Activated naive CD4-positive, alpha-beta T cell treated with anti-CD3 and anti-CD28 coated beads, Interleukin-2, amount 50 U/mL, for 24 hours (primary cell): Measurements from ENCODE around the gene ERRFI1.
"Not testable (repeated sequence)": the region's sequence is repeated elsewhere in the genome, so short reads cannot be mapped to it uniquely, and the experiment has no call there.

Experiments used
- H3K27ac Mint-ChIP-seq: one replicate; pipeline ENCODE4 v1.8.0; 2021; ENCODE audit warnings: mild to moderate bottlenecking, mixed read lengths
- H3K27me3 Mint-ChIP-seq: one replicate; pipeline ENCODE4 v1.8.0; 2021; ENCODE audit warnings: mixed read lengths
- H3K36me3 Mint-ChIP-seq: one replicate; pipeline ENCODE4 v1.8.0; 2021; ENCODE audit warnings: mixed read lengths
- H3K4me1 Mint-ChIP-seq: one replicate; pipeline ENCODE4 v1.8.0; 2021; ENCODE audit warnings: mixed read lengths
- H3K4me3 Mint-ChIP-seq: one replicate; pipeline ENCODE4 v1.8.0; 2021; ENCODE audit warnings: mild to moderate bottlenecking, mixed read lengths
- H3K9me3 Mint-ChIP-seq: one replicate; pipeline ENCODE4 v1.8.0; 2021; ENCODE audit warnings: mixed read lengths

ERRFI1 gene

GRCh38 chr1:8051650-8052049 is 25.5 kb upstream of the ERRFI1 start:
- Mint-ChIP-seq H3K4me1 (peaks cover 6% of the 10 kb centered on the region), H3K4me3 (no peak overlapping the region), H3K27ac (peak overlapping the region; percentile 1), H3K36me3 (no peaks in the 10 kb centered on the region), H3K27me3 (no peaks in the 10 kb centered on the region), H3K9me3 (no peaks in the 10 kb centered on the region)

- not testable (repeated sequence) for H3K27me3 Mint-ChIP-seq, H3K4me1 Mint-ChIP-seq, H3K36me3 Mint-ChIP-seq, H3K9me3 Mint-ChIP-seq, H3K4me3 Mint-ChIP-seq, H3K27ac Mint-ChIP-seq
Measured at GRCh38 chr1:8049229-8049628, 23.1 kb upstream of the ERRFI1 start.

GRCh38 chr1:8047686-8048445 is 21.8 kb upstream of the ERRFI1 start:
- no peaks in the 10 kb centered on the region for H3K9me3 Mint-ChIP-seq
- H3K4me1 Mint-ChIP-seq: peaks cover 10% of the 10 kb centered on the region
- no peak overlapping the region for H3K4me3 Mint-ChIP-seq
- peak overlapping the region; percentile 41 for H3K27ac Mint-ChIP-seq
- H3K27me3 Mint-ChIP-seq: no peaks in the 10 kb centered on the region
- no peaks in the 10 kb centered on the region for H3K36me3 Mint-ChIP-seq

- peaks cover 10% of the 10 kb centered on the region for H3K4me1 Mint-ChIP-seq
- no peak overlapping the region for H3K4me3 Mint-ChIP-seq
- peaks cover 2% of the 10 kb centered on the region for H3K36me3 Mint-ChIP-seq
- no peaks in the 10 kb centered on the region for H3K9me3 Mint-ChIP-seq
- no peaks in the 10 kb centered on the region for H3K27me3 Mint-ChIP-seq
- H3K27ac Mint-ChIP-seq: no peak overlapping the region
Measured at GRCh38 chr1:8047112-8047511, 21.0 kb upstream of the ERRFI1 start.

- Mint-ChIP-seq H3K4me3 (no peak overlapping the region), H3K36me3 (peaks cover 3% of the 10 kb centered on the region), H3K9me3 (no peaks in the 10 kb centered on the region), H3K27me3 (no peaks in the 10 kb centered on the region), H3K27ac (no peak overlapping the region), H3K4me1 (peaks cover 10% of the 10 kb centered on the region)
Measured at GRCh38 chr1:8046391-8046790, 20.3 kb upstream of the ERRFI1 start.

GRCh38 chr1:8043621-8044020 is 17.5 kb upstream of the ERRFI1 start:
- no peaks in the 10 kb centered on the region for H3K27me3 Mint-ChIP-seq
- H3K36me3 Mint-ChIP-seq: peaks cover 3% of the 10 kb centered on the region
- peaks cover 5% of the 10 kb centered on the region for H3K9me3 Mint-ChIP-seq
- peaks cover 10% of the 10 kb centered on the region for H3K4me1 Mint-ChIP-seq
- no peak overlapping the region for H3K27ac Mint-ChIP-seq
- no peak overlapping the region for H3K4me3 Mint-ChIP-seq

- peaks cover 3% of the 10 kb centered on the region for H3K36me3 Mint-ChIP-seq
- no peak overlapping the region for H3K27ac Mint-ChIP-seq
- H3K27me3 Mint-ChIP-seq: no peaks in the 10 kb centered on the region
- peaks cover 4% of the 10 kb centered on the region for H3K4me1 Mint-ChIP-seq
- H3K9me3 Mint-ChIP-seq: peaks cover 5% of the 10 kb centered on the region
- no peak overlapping the region for H3K4me3 Mint-ChIP-seq
Measured at GRCh38 chr1:8042134-8042533, 16.0 kb upstream of the ERRFI1 start.

- no peaks in the 10 kb centered on the region for H3K27me3 Mint-ChIP-seq
- no peak overlapping the region for H3K27ac Mint-ChIP-seq
- H3K36me3 Mint-ChIP-seq: peaks cover 3% of the 10 kb centered on the region
- H3K4me3 Mint-ChIP-seq: no peak overlapping the region
- no peaks in the 10 kb centered on the region for H3K4me1 Mint-ChIP-seq
- peaks cover 5% of the 10 kb centered on the region for H3K9me3 Mint-ChIP-seq
Measured at GRCh38 chr1:8040586-8040985, 14.5 kb upstream of the ERRFI1 start.

- no peaks in the 10 kb centered on the region for H3K27me3 Mint-ChIP-seq
- H3K9me3 Mint-ChIP-seq: peaks cover 5% of the 10 kb centered on the region
- H3K36me3 Mint-ChIP-seq: peaks cover 3% of the 10 kb centered on the region
- no peak overlapping the region for H3K27ac Mint-ChIP-seq
- H3K4me3 Mint-ChIP-seq: no peak overlapping the region
- no peaks in the 10 kb centered on the region for H3K4me1 Mint-ChIP-seq
Measured at GRCh38 chr1:8039071-8039470, 13.0 kb upstream of the ERRFI1 start.

GRCh38 chr1:8035289-8035688 is 9.2 kb upstream of the ERRFI1 start:
- H3K9me3 Mint-ChIP-seq: no peaks in the 10 kb centered on the region
- no peak overlapping the region for H3K4me3 Mint-ChIP-seq
- no peaks in the 10 kb centered on the region for H3K4me1 Mint-ChIP-seq
- H3K27me3 Mint-ChIP-seq: no peaks in the 10 kb centered on the region
- H3K27ac Mint-ChIP-seq: peak overlapping the region; percentile 65
- no peaks in the 10 kb centered on the region for H3K36me3 Mint-ChIP-seq

GRCh38 chr1:8033322-8033721 is 7.2 kb upstream of the ERRFI1 start:
- Mint-ChIP-seq H3K4me1 (no peaks in the 10 kb centered on the region), H3K36me3 (no peaks in the 10 kb centered on the region), H3K4me3 (no peak overlapping the region), H3K27me3 (no peaks in the 10 kb centered on the region), H3K9me3 (no peaks in the 10 kb centered on the region), H3K27ac (no peak overlapping the region)

- no peaks in the 10 kb centered on the region for H3K4me1 Mint-ChIP-seq
- no peaks in the 10 kb centered on the region for H3K36me3 Mint-ChIP-seq
- no peak overlapping the region for H3K4me3 Mint-ChIP-seq
- no peak overlapping the region for H3K27ac Mint-ChIP-seq
- H3K9me3 Mint-ChIP-seq: no peaks in the 10 kb centered on the region
- H3K27me3 Mint-ChIP-seq: no peaks in the 10 kb centered on the region
Measured at GRCh38 chr1:8032366-8032910, 6.3 kb upstream of the ERRFI1 start.

- H3K9me3 Mint-ChIP-seq: no peaks in the 10 kb centered on the region
- peaks cover 5% of the 10 kb centered on the region for H3K4me1 Mint-ChIP-seq
- no peaks in the 10 kb centered on the region for H3K36me3 Mint-ChIP-seq
- H3K27me3 Mint-ChIP-seq: no peaks in the 10 kb centered on the region
- H3K4me3 Mint-ChIP-seq: no peak overlapping the region
- H3K27ac Mint-ChIP-seq: no peak overlapping the region
Measured at GRCh38 chr1:8031176-8031785, 5.2 kb upstream of the ERRFI1 start.

GRCh38 chr1:8028571-8028910 is 2.4 kb upstream of the ERRFI1 start:
- H3K4me1 Mint-ChIP-seq: peaks cover 11% of the 10 kb centered on the region
- H3K4me3 Mint-ChIP-seq: no peak overlapping the region
- H3K36me3 Mint-ChIP-seq: no peaks in the 10 kb centered on the region
- no peak overlapping the region for H3K27ac Mint-ChIP-seq
- H3K27me3 Mint-ChIP-seq: peaks cover 8% of the 10 kb centered on the region
- H3K9me3 Mint-ChIP-seq: no peaks in the 10 kb centered on the region

GRCh38 chr1:8027748-8028570 is 1.9 kb upstream of the ERRFI1 start:
- Mint-ChIP-seq H3K27ac (no peak overlapping the region), H3K27me3 (peaks cover 8% of the 10 kb centered on the region), H3K4me1 (peaks cover 11% of the 10 kb centered on the region), H3K9me3 (no peaks in the 10 kb centered on the region), H3K4me3 (no peak overlapping the region), H3K36me3 (no peaks in the 10 kb centered on the region)
